Gastrocnemius medialis (tissue), 4 donors: Measurements from ENCODE around the gene ABO. TPM values are rescaled to one million over a fixed set of nuclear protein-coding genes. Genes with fewer than 3 reads are reported as not detected.
"Not testable (repeated sequence)": the region's sequence is repeated elsewhere in the genome, so short reads cannot be mapped to it uniquely, and the experiment has no call there.

Source experiments
- ATAC-seq, 2 donors: fragments of 150-250 bp; one replicate each; pipeline ENCODE4 v1.9.1; 2016
- DNase-seq, 2 donors: peaks; one replicate each; pipeline ENCODE4 v3.0.0-alpha.2; 2019
- H3K27ac ChIP-seq, 4 donors: fragments of 200-600 bp; sonication (generic); 1 replicate in 1 of 4; 2 replicates in 3 of 4; pipeline ENCODE4 v1.5.1; 2016 to 2018; ENCODE audit warnings: mild to moderate bottlenecking in 2 of 4, moderate library complexity in 1 of 4
- H3K27me3 ChIP-seq, 3 donors: fragments of 200-600 bp; sonication (generic) in 2 of 3; 1 replicate in 1 of 3; 2 replicates in 2 of 3; pipeline versions ENCODE4 v1.5.1 to v1.6.0; 2016 to 2019; ENCODE audit warnings: mild to moderate bottlenecking in 1 of 3, moderate library complexity in 1 of 3
- H3K36me3 ChIP-seq, 2 donors: fragments of 200-600 bp; sonication (generic) in 1 of 2; one replicate each; pipeline ENCODE4 v1.5.1; 2017 to 2018
- H3K4me1 ChIP-seq, 2 donors: fragments of 200-600 bp; sonication (generic) in 1 of 2; one replicate each; pipeline ENCODE4 v1.5.1; 2016 to 2017; ENCODE audit warnings: mild to moderate bottlenecking in 2 of 2
- H3K4me3 ChIP-seq, 4 donors: fragments of 200-600 bp; sonication (generic) in 3 of 4; 1 replicate in 1 of 4; 2 replicates in 3 of 4; pipeline ENCODE4 v1.5.1; 2016 to 2019; ENCODE audit warnings: mild to moderate bottlenecking in 2 of 4
- H3K9me3 ChIP-seq, 3 donors: fragments of 200-600 bp; sonication (generic) in 2 of 3; 1 replicate in 1 of 3; 2 replicates in 2 of 3; pipeline ENCODE4 v1.5.1; 2016 to 2019
- POLR2A ChIP-seq, 2 donors: fragments of 450-650 bp; IDR thresholded peaks; one replicate each; pipeline ENCODE4 v1.6.1; 2017; ENCODE audit warnings: antibody characterized with exemption in 2 of 2, mild to moderate bottlenecking in 2 of 2, moderate library complexity in 2 of 2
- in situ Hi-C, 4 donors: fragments of 200-750 bp; cut with MboI; loops; one replicate each; pipeline versions ENCODE4 v1.15.0 to v1.8.0; 2017; ENCODE audit warnings: low sequenced_read_pairs in 4 of 4
- intact Hi-C: fragments of 100-400 bp; cut with DNase I; formaldehyde crosslinking; loops from one replicate; pipeline ENCODE4 v1.15.1; 2023; ENCODE audit warnings: low total_unique reads
- total RNA-seq, 4 donors: library from RNA; depleted of rRNA; stranded (reverse); fragments of >200 nt; gene quantifications; one replicate each; pipeline versions ENCODE4 v1.1.0 to v1.2.3, GENCODE V29; 2016
- TF ChIP-seq, protein P1 (sequence below), 5 experiments: fragments of 450-650 bp in 3 of 5; fragments of 200-600 bp in 2 of 5; sonication (generic) in 2 of 5; IDR thresholded peaks in 4 of 5; conservative IDR thresholded peaks in 1 of 5; 1 replicate in 4 of 5; 2 replicates in 1 of 5; pipeline ENCODE4 v1.5.1; 2016 to 2019; ENCODE audit warnings: antibody characterized with exemption in 5 of 5, mild to moderate bottlenecking in 3 of 5, moderate library complexity in 3 of 5

ABO gene
- total RNA-seq, 4 donors from 2014 or later = 0.24 to 2.4 (median 0.44) TPM; not detected in 1

DNA sequence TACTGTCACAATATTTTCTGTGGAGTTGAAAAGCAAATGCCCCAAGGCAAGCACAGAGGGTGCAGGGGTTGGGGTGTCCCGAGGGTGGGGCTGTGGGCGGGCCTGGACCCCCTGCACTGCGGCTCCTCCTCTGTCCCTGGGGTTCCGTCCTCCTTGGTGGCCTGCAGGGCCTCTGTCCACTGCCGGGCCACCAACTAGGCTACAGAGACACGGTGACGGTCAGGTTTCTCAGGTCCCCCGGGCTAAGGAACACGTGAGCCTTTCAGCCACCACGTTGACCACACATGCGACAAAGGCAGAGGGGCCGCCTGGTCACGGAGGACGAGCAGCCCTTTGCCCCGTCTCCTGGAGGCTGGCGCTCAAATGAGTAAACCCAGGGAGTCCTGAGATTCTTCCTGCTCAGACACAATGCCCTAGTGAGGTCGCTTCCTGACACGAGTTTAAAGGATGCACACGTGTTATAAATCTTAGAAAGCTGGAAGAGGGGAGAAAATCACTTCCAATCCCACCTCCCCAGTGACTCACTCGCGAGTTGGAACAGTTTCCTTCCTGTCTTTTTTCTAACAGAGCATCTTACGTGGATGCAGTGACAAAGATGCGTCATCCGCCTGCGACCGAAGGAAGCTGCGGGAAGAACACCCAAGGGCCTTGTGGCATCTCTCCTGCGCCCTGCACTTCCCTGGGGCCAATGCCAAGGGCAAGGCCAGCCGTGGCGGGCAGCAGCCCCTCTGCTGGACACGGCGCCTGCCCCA lies 41.1 kb downstream of the ABO start:
- Histone ChIP-seq H3K27me3 (peaks cover 5 to 8% (median 7%) of the 10 kb centered on the region in 3 donors), H3K9me3 (no peaks in the 10 kb centered on the region), H3K4me1 (peaks cover 9% of the 10 kb centered on the region in 2 donors), H3K36me3 (no peaks in the 10 kb centered on the region), H3K27ac (peak overlapping the region in 3 of 4 donors; percentile 20 to 51 (median 31)), H3K4me3 (no peak overlapping the region)
- intact Hi-C loops = no loop called here
- ATAC-seq (no peak), DNase-seq (no peak)
- in situ Hi-C loops = no loop called here
- TF ChIP-seq POLR2A (IDR thresholded peaks at IDR 0.05) = no peak
- TF ChIP-seq, protein P1, sequence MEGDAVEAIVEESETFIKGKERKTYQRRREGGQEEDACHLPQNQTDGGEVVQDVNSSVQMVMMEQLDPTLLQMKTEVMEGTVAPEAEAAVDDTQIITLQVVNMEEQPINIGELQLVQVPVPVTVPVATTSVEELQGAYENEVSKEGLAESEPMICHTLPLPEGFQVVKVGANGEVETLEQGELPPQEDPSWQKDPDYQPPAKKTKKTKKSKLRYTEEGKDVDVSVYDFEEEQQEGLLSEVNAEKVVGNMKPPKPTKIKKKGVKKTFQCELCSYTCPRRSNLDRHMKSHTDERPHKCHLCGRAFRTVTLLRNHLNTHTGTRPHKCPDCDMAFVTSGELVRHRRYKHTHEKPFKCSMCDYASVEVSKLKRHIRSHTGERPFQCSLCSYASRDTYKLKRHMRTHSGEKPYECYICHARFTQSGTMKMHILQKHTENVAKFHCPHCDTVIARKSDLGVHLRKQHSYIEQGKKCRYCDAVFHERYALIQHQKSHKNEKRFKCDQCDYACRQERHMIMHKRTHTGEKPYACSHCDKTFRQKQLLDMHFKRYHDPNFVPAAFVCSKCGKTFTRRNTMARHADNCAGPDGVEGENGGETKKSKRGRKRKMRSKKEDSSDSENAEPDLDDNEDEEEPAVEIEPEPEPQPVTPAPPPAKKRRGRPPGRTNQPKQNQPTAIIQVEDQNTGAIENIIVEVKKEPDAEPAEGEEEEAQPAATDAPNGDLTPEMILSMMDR (IDR thresholded peaks at IDR 0.05 in 4 of 5, conservative IDR thresholded peaks at IDR 0.05 in 1 of 5) = no peak

DNA sequence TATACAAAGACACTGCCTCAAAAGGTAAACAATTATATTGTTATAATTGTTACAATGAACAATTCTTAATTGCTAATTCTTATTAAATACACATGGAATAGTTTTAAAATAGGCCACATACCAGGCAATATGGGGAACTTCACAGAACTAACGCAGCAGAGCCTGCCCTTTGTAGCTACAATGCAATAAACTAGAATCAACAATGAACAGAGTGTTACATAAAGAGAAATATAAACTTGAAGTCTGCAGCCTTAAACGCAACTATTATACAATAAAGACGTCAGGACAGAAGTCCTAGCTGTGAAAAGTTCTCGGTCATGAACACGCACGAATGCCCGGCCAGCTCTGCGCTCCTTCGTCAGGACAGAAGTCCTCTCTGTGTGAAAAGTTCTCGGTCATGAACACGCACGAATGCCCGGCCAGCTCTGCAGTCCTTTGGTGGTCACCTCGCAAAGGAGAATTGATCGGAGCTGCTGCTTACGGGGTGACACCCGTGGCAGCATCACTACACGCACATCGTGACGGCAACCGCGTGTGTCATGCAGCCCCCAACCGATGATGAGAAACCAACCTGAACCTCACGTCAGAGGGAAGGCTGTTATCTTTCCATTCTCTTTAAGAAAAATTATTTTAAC lies 43.0 kb downstream of the ABO start:
- H3K9me3 ChIP-seq, H3K36me3 ChIP-seq, DNase-seq, H3K27ac ChIP-seq, H3K27me3 ChIP-seq, H3K4me1 ChIP-seq, H3K4me3 ChIP-seq, in situ Hi-C loops, ATAC-seq, intact Hi-C loops: not testable (repeated sequence)

DNA sequence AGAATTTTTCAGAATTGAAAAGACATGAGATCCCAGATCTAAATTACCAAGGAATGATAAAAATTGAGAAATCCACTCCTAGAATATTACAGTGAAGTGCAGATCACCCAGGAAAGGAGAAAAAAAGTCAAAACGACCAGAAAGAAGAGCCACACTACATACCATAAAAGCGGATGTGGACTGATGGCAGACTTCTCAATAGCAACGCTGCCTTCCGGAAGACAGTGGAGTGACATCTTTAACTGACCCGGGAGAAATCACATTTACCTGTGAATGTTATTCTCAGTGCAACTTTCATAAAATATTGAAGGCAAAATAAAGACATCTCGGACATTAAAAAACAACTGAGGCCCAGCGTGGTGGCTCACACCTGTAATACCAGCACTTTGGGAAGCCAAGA lies 44.5 kb downstream of the ABO start:
- in situ Hi-C loops, H3K4me3 ChIP-seq, intact Hi-C loops, ATAC-seq, H3K36me3 ChIP-seq, H3K9me3 ChIP-seq, H3K27me3 ChIP-seq, H3K27ac ChIP-seq, DNase-seq, H3K4me1 ChIP-seq: not testable (repeated sequence)

DNA sequence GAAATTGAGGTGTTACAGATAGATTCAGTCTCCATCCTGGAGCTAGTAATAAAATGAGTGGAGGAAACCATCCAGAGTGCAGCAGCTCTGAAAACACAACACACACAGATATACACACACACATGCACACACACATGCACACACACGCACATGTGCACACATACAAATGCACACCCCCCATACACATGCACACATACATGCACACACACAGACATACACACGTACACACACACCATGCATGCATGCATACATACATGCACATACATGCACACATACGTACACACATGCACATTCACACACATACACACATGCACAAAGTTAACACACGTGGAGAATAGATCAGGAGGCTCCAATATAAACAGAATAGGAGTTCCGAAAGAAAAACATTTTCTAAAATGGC lies 44.9 kb downstream of the ABO start:
- Histone ChIP-seq H3K27ac (no peak overlapping the region), H3K4me1 (no peaks in the 10 kb centered on the region), H3K4me3 (no peak overlapping the region), H3K27me3 (peaks cover 0 to 3% (median 0%) of the 10 kb centered on the region in 3 donors), H3K36me3 (no peaks in the 10 kb centered on the region), H3K9me3 (no peaks in the 10 kb centered on the region)
- TF ChIP-seq POLR2A (IDR thresholded peaks at IDR 0.05) = no peak
- in situ Hi-C loops = no loop called here
- DNase-seq (no peak), ATAC-seq (no peak)
- intact Hi-C loops = no loop called here

DNA sequence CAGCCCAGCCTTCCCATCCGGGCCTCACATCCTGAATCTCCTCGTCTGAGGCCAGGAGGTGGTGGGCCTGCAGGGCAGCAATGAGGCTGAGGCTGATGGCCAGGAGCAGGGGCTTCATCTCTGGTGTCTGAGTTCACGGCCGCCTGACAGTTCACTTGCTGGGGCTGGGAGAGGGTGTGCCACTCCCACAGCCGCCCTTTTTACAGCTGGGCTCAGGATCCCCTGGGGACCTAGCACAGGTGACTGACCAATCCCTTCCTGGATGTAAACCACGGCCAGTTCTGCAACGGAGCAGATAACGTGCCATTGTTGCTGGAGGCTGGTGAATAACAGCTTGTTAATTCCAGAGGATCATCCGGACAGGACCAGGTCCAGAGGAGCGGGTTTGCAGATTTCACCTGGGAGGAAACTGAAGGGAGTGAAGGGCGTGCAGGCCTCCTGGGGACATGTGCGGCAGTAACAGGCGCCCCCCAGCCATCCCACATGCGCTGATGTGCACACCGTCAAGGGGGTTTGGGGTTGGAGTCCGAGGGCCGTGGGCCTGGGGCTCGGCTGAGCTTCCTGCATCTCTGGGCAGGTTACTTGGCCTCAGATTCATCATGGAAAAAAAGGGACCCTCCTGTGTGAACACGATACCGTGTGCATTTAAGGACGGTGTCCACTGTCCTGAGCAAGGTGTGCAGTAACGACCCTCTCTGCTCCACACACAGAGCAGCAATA lies 46.4 kb downstream of the ABO start:
- H3K4me1 ChIP-seq, H3K27ac ChIP-seq, H3K9me3 ChIP-seq, H3K36me3 ChIP-seq, H3K4me3 ChIP-seq, H3K27me3 ChIP-seq, ATAC-seq, DNase-seq, intact Hi-C loops, in situ Hi-C loops: not testable (repeated sequence)

DNA sequence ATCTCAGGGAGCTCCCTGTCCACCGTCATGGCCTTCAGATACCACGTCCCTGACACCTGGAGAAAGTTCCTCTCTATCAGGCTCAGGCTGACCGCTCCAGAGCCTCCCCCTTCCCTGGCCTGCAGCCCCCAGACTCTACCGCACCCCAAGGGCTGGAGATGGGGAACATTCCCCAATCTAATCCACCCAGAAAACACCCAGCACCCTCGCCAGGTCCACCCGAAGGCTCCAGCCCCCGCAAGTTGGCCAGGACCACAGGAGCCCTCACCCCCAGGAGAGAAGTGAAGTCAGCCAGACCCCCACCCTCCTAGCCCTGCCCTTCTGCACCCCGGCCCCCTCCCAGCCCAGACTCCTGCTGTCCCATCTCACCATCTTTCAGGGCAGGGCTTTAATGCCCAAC lies 47.0 kb downstream of the ABO start:
- intact Hi-C loops, H3K36me3 ChIP-seq, H3K9me3 ChIP-seq, H3K27me3 ChIP-seq, DNase-seq, H3K27ac ChIP-seq, in situ Hi-C loops, ATAC-seq, H3K4me1 ChIP-seq, H3K4me3 ChIP-seq: not testable (repeated sequence)

DNA sequence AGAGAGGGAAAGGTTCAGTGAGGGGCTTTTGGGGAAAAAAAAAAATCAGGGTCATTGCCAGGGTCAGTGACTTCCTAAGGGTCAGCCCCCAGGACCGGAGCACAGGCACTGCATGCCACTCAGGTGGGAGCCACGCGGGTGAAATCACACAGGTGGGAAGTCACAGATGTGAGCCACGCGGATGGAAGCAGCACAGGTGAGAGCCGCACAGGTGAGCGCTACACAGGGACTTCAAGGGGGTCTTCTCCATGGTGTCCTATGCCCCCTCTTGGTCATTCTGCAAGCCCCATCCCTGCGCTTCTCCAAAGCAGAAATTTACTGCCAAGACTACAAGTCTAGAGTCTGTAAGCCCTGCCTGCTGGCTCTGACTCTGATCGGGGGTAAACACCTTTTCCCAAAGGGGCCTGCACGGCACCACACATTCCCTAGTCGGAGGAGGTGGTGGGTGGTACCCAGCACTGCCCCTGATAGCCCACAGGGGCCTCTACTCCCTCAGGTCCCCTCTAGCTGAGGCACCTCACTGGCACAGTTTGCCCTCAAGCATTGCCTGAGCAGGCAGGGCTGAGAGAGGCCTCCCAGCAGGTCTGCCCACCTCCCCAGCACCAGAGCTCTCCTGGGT lies 47.6 kb downstream of the ABO start:
- TF ChIP-seq POLR2A (IDR thresholded peaks at IDR 0.05) = no peak
- TF ChIP-seq, protein P1 (IDR thresholded peaks at IDR 0.05 in 4 of 5, conservative IDR thresholded peaks at IDR 0.05 in 1 of 5) = no peak
- no peak for ATAC-seq
- H3K4me3 ChIP-seq = no peak overlapping the region
- peaks cover 0 to 5% (median 0%) of the 10 kb centered on the region in 3 donors for H3K27me3 ChIP-seq
- no peaks in the 10 kb centered on the region for H3K36me3 ChIP-seq
- intact Hi-C loops = no loop called here
- no peaks in the 10 kb centered on the region for H3K9me3 ChIP-seq
- DNase-seq = no peak
- no peak overlapping the region for H3K27ac ChIP-seq
- in situ Hi-C loops = no loop called here
- H3K4me1 ChIP-seq = no peaks in the 10 kb centered on the region
